ENCODE measurements around the gene HS3ST5.

DNA sequence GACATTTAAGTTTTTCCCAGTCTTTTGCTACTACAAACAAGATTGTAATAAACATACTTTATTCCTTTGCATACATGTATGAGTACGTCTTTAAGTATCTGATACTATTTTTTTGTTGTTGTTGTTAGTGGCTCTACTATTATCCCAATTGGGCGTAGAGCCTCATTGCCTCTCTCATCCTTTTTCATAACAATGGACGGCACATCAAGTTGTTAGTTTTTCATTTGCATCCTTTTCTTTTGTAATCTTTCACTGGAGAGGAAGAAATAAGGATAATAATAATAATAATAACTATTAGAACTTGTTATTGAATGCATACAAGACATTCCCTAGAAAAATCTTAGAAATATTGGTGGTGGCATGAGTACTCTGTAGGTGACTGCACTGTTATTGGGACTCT is 23.1 kb downstream of the HS3ST5 start:
- TF ChIP-seq TARDBP (IDR thresholded peaks at IDR 0.05) (no peak), SUZ12 (IDR thresholded peaks at IDR 0.05) (no peak), FOXK2 (IDR thresholded peaks at IDR 0.05) (no peak), ELF4 (IDR thresholded peaks at IDR 0.05) (no peak), SP1 (IDR thresholded peaks at IDR 0.05) (no peak), BHLHE40 (IDR thresholded peaks at IDR 0.05; ENCODE audit: borderline replicate concordance) (no peak), ARNT (IDR thresholded peaks at IDR 0.05) (no peak), LEF1 (IDR thresholded peaks at IDR 0.05; ENCODE audit: borderline replicate concordance) (no peak), FOXA1 (IDR thresholded peaks at IDR 0.05) (no peak), HDGF (IDR thresholded peaks at IDR 0.05; ENCODE audit: borderline replicate concordance) (no peak), NFRKB (IDR thresholded peaks at IDR 0.05) (no peak)
